Measurements from ENCODE around the gene KLF3.
"Not testable (repeated sequence)": the region's sequence is repeated elsewhere in the genome, so short reads cannot be mapped to it uniquely, and the experiment has no call there.

The KLF3 gene

GRCh38 chr4:38663801-38664705, at the start of gene KLF3:
TSS of gene KLF3 (plus strand) at chr4:38664199. CDS start at chr4:38680626, 16,427 bp downstream.
- DNase-seq, result peak; percentile 58 to 100 (median 93)

- no peak for DNase-seq
Observed at GRCh38 chr4:38614231-38614630, 49.8 kb upstream of the KLF3 start.

- no peak for DNase-seq
Observed at GRCh38 chr4:38615847-38616246, 48.2 kb upstream of the KLF3 start.

GRCh38 chr4:38618505-38618904, 45.5 kb upstream of the KLF3 start:
- DNase-seq, result no peak

GRCh38 chr4:38619316-38619715, 44.7 kb upstream of the KLF3 start:
- DNase-seq, result no peak

- no peak for DNase-seq
Observed at GRCh38 chr4:38620065-38620464, 43.9 kb upstream of the KLF3 start.

- no peak for DNase-seq
Observed at GRCh38 chr4:38620527-38621027, 43.4 kb upstream of the KLF3 start.

GRCh38 chr4:38621028-38621684, 42.8 kb upstream of the KLF3 start:
- DNase-seq, result no peak

- no peak for DNase-seq
Observed at GRCh38 chr4:38621831-38622230, 42.2 kb upstream of the KLF3 start.

GRCh38 chr4:38622340-38622739, 41.7 kb upstream of the KLF3 start:
- DNase-seq, result not testable (repeated sequence)

- DNase-seq, result peak in 1 of 51 donors; percentile 34
Observed at GRCh38 chr4:38623260-38623659, 40.7 kb upstream of the KLF3 start.

- DNase-seq, result no peak
Observed at GRCh38 chr4:38624311-38624710, 39.7 kb upstream of the KLF3 start.

- no peak for DNase-seq
Observed at GRCh38 chr4:38625508-38625907, 38.5 kb upstream of the KLF3 start.

GRCh38 chr4:38626901-38627444, 37.0 kb upstream of the KLF3 start:
- DNase-seq, result not testable (repeated sequence)

GRCh38 chr4:38630519-38630918, 33.5 kb upstream of the KLF3 start:
- DNase-seq, result no peak

- no peak for DNase-seq
Observed at GRCh38 chr4:38634047-38634759, 29.8 kb upstream of the KLF3 start.

GRCh38 chr4:38639242-38639641, 24.8 kb upstream of the KLF3 start:
- no peak for DNase-seq

- no peak for DNase-seq
Observed at GRCh38 chr4:38641811-38642210, 22.2 kb upstream of the KLF3 start.

GRCh38 chr4:38644201-38644600, 19.8 kb upstream of the KLF3 start:
- DNase-seq, result no peak

GRCh38 chr4:38647101-38647819, 16.7 kb upstream of the KLF3 start:
- DNase-seq, result no peak

GRCh38 chr4:38650133-38650532, 13.9 kb upstream of the KLF3 start:
- no peak for DNase-seq

All from hypothalamus (tissue), 51 donors.